Measurements from ENCODE around the gene PRDM16.

The PRDM16 gene

DNA sequence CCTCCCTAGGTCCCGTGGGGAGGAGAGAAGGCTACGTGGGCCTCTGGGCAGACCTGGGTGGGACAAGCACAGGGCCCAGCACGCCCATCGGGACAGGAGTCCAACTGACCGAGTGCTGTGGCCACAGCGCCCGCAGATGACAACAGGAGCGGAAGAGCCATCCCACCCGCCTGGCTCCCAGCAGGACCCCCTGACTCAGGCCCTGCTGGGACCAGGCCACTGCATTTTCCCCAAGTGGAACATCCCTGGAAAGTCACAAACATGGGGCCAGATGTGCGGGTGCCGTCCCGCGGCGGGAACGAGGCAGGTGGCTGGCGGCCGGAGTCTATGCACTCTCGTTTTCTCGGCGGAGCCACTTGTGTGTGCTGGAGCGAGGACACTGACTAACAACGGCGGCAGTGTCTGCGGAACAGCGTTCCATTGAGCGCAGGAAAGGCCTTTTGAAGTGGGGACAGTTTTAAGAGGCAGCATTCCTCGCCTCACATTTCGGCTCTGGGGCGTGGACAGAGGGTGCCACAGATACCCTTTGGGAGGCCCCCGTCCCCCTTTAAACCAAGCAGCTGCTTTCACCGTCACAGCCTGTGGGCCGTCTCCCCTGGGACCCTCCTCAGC lies 291.7 kb downstream of the PRDM16 start:
- H3K36me3 ChIP-seq (ENCODE audit: control insufficient read depth, insufficient read depth, low read length): no peaks in the 10 kb centered on the region
- no peak overlapping the region for H3K4me3 ChIP-seq (replicated peaks; ENCODE audit: low read depth, low read length)
- no peak for DNase-seq (ENCODE audit: extremely low read depth, insufficient read length)
- TF ChIP-seq, protein P1, sequence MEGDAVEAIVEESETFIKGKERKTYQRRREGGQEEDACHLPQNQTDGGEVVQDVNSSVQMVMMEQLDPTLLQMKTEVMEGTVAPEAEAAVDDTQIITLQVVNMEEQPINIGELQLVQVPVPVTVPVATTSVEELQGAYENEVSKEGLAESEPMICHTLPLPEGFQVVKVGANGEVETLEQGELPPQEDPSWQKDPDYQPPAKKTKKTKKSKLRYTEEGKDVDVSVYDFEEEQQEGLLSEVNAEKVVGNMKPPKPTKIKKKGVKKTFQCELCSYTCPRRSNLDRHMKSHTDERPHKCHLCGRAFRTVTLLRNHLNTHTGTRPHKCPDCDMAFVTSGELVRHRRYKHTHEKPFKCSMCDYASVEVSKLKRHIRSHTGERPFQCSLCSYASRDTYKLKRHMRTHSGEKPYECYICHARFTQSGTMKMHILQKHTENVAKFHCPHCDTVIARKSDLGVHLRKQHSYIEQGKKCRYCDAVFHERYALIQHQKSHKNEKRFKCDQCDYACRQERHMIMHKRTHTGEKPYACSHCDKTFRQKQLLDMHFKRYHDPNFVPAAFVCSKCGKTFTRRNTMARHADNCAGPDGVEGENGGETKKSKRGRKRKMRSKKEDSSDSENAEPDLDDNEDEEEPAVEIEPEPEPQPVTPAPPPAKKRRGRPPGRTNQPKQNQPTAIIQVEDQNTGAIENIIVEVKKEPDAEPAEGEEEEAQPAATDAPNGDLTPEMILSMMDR (IDR thresholded peaks at IDR 0.05; ENCODE audit: insufficient read depth, low read length, poor library complexity, severe bottlenecking): no peak
- H3K27me3 ChIP-seq (replicated peaks; ENCODE audit: control insufficient read depth, insufficient read depth, low read length): no peaks in the 10 kb centered on the region

DNA sequence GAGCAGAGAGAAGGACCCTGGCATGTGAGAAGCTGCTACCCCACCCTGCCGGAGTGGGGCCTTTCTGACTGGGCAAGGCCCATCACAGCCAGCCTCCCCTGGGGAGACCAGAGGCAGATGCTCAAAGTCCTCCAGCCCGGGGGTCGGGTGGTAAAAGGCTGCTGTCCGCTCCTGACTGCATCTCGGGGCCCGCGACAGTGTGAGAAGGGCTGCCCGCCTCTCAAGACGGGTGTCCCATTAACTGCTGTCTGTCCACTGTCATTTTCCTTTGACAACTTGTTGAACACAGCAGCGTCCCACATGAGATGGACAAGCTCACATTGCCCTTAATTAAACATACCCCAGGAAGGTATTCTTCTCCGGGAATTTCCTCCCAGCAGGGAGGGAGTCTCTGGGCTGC lies 294.0 kb downstream of the PRDM16 start:
- TF ChIP-seq, protein P1 (IDR thresholded peaks at IDR 0.05; ENCODE audit: insufficient read depth, low read length, poor library complexity, severe bottlenecking): no peak
- H3K27me3 ChIP-seq (replicated peaks; ENCODE audit: control insufficient read depth, insufficient read depth, low read length): no peaks in the 10 kb centered on the region
- no peak overlapping the region for H3K4me3 ChIP-seq (replicated peaks; ENCODE audit: low read depth, low read length)
- no peaks in the 10 kb centered on the region for H3K36me3 ChIP-seq (ENCODE audit: control insufficient read depth, insufficient read depth, low read length)
- no peak for DNase-seq (ENCODE audit: extremely low read depth, insufficient read length)

- no peak for DNase-seq (ENCODE audit: extremely low read depth, insufficient read length)
- H3K27me3 ChIP-seq (replicated peaks; ENCODE audit: control insufficient read depth, insufficient read depth, low read length): no peaks in the 10 kb centered on the region
- H3K4me3 ChIP-seq (replicated peaks; ENCODE audit: low read depth, low read length): no peak overlapping the region
- TF ChIP-seq, protein P1 (IDR thresholded peaks at IDR 0.05; ENCODE audit: insufficient read depth, low read length, poor library complexity, severe bottlenecking): no peak
- H3K36me3 ChIP-seq (ENCODE audit: control insufficient read depth, insufficient read depth, low read length): no peaks in the 10 kb centered on the region
Measured at GRCh38 chr1:3363756-3364155, 294.8 kb downstream of the PRDM16 start.

DNA sequence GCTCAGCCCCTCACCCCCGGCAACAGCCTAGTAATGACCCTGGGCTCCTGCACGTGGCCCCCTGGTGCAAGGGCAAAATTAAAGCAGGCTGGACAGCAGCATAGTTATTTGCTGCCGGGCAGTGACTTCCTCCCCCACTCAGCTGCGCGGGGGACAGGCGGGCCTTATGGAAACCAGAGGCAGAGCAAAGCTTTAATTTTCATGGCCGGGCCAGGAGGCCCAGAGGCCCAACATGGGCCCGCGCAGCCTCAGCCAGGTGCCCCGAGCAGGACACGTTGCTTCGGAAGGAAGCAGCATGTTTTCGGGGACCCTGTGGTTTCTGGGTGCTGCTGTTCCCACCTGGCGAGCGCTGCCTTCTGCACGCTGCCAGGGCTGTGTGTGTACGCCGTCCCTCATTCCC lies 295.5 kb downstream of the PRDM16 start:
- Histone ChIP-seq H3K36me3 (ENCODE audit: control insufficient read depth, insufficient read depth, low read length) (no peaks in the 10 kb centered on the region), H3K4me3 (replicated peaks; ENCODE audit: low read depth, low read length) (no peak overlapping the region), H3K27me3 (replicated peaks; ENCODE audit: control insufficient read depth, insufficient read depth, low read length) (no peaks in the 10 kb centered on the region)
- TF ChIP-seq, protein P1 (IDR thresholded peaks at IDR 0.05; ENCODE audit: insufficient read depth, low read length, poor library complexity, severe bottlenecking): no peak
- DNase-seq (ENCODE audit: extremely low read depth, insufficient read length): no peak

DNA sequence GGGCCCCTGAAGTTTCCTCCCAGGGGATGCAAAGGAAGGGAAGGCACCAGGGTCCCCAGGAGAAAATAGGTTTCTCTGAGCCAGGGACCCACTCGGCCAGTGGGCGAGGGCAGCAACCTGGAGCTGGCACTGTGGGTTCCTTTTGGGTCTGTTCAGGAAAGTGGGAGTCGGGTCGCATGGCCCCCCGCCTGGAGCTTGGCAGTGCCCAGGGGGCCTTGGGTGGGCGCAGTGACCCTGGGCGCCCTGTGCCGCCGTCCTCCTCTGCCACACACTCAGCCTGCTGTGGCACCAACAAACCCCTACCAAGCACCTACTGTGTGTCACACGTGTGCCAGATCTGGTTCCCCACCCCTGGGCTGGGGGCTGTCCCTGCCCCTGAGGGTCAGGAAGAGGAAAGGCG lies 296.0 kb downstream of the PRDM16 start:
- DNase-seq (ENCODE audit: extremely low read depth, insufficient read length): no peak
- H3K4me3 ChIP-seq (replicated peaks; ENCODE audit: low read depth, low read length): no peak overlapping the region
- H3K36me3 ChIP-seq (ENCODE audit: control insufficient read depth, insufficient read depth, low read length): no peaks in the 10 kb centered on the region
- TF ChIP-seq, protein P1 (IDR thresholded peaks at IDR 0.05; ENCODE audit: insufficient read depth, low read length, poor library complexity, severe bottlenecking): no peak
- H3K27me3 ChIP-seq (replicated peaks; ENCODE audit: control insufficient read depth, insufficient read depth, low read length): no peaks in the 10 kb centered on the region

Measured in GM06990 (cell line).